NCI-H1694 treated with DMSO at 0.1 percent for 48 hours (cell line): ENCODE results near the gene BPI.
"Not testable (repeated sequence)": the region's sequence is repeated elsewhere in the genome, so short reads cannot be mapped to it uniquely, and the experiment has no call there.

Experiments
- DNase-seq: peaks from one replicate; lab custom pipeline; 2025; lab: John Stamatoyannopoulos, UW

BPI gene

DNA sequence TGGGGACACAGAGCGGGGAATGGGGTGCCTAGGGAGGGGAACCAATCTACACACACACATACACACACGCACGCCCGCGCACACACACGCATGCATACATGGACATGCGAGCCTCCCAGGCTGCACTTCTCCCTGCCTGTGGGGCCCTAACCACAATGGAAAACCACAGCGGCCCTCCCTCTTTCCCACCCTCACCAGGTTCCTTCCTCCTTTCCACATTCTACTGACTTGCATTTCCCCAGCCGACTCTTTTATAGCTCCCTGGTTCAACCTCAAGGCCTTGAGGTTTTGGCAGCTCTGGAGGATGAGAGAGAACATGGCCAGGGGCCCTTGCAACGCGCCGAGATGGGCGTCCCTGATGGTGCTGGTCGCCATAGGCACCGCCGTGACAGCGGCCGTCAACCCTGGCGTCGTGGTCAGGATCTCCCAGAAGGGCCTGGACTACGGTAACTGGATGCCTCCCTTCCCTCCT is at the start of gene BPI:
Gene BPI, plus strand, starts transcription at position 249 of the 472 bp plus-strand sequence. Its CDS starts 68 bp downstream, at position 317.
- DNase-seq, result no peak

DNA sequence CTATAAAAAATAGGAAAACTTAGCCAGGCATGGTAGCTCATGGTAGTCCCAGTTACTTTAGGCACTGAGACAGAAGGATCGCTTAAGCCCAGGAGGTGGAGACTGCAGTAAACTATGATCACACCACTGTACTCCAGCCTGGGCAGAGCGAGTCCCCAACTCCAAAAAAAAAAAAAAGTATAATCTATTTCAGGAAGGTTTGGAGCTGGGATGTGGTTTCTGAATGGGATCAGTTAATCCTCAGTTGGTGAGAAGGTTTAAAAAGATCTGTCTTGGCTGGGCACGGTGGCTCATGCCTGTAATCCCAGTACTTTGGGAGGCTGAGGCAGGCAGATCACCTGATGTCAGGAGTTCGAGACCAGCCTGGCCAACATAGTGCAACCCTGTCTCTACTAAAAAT is 49.3 kb upstream of the BPI start:
- not testable (repeated sequence) for DNase-seq

DNA sequence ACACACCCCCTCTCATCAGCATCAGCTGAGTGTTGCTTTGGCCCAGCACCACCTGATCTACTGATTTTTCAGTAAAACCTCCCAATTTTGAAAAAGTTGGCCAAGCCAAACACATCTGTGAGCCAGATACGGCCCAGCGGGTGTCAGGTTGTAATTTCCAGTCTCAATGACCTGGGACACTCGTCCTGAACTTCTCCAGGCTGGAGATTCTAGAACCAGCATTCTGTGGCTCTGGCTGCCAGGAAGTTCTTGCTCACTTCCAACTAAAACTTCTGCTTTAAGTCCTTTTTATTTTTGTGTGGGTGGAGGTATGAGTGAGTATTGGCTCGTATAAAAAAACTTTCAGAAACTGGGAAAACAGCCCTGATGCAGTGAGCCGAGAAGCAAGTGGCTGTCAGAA is 48.6 kb upstream of the BPI start:
- DNase-seq, result no peak

DNA sequence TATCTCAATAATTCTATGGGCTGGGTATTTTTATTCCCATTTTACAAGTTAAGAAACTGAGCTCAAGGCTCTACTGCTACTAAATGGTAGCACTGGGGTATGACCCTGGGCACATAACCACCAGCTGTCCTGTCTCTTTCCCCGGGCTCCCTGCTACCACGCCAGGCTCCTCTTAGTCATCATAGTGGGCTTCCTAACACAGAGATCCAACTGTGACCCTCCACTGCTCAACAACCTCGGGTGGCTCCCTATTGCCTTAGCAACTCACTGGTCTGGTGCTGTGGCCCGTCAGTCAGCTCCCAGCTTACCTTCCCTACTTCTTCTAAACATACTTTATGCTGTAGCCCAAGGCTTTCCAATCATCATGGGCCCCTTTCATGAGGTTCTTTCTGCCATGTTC is 47.9 kb upstream of the BPI start:
- no peak for DNase-seq

DNA sequence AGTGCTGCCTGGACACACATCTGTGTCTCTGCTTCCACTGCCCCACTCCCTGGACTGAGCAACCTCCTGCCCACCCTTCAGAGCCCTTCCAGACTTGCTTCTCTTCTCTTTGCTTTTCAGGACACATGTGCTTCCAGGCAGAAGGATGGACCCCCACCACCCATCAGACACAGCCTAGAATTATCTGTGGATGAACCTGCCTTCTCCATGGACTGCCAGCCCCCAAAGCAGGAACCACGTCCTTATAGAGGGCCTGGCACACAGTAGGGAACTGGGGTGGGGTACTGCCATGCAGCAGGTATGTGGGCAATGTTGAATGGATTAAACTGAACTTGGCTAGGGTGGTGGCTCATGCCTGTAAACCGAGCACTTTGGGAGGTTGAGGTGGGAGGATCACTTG is 47.0 kb upstream of the BPI start:
- DNase-seq, result no peak

DNA sequence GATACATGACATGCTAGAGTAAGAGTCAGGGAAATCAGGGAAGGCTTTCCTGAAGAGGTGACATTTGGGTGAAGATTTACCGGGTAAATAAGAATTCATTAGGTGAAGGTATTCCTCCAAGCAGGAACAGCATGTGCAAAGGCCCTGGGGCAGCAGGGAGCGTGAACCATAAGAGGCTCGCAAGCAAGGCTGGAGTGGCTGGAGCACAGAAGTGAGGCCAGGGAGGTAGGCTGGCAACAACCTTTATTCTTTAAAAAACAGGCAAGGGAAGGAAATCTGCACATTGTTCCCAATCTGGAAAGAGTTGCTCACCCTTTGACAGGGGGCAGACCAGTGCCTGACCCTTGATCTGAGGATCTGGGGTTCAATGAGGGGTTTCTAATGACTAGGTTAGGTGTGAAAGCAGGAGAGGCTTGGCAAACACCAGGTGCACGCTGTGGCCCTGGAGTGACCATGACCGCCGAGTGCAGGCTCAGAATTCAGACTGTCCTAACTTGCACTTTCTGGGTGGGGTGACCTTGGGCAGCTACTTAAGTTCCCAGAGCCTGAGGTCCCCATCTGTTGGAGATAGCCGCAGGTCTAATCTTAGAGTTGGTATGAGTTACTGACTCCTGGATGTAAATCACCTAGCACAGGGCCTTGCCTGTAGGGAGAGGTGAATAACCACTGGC is 45.3 kb upstream of the BPI start:
- no peak for DNase-seq

DNA sequence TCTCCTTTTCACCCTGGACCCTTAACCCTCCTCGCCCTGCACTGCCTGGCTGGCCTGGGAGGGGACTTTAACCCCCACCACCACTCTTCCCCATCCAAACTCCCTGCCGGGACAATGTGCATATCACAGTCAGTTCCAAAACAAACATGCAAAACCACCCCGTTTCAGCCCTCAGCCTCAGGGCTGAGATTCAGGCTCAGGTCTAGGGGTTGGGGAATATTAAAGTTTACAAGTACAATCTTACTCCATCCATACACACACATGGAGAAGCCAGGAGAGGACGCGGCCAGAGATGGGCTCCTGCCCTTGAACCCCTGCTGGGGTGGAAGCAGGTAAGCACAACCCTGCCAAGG is 44.0 kb upstream of the BPI start:
- no peak for DNase-seq

DNA sequence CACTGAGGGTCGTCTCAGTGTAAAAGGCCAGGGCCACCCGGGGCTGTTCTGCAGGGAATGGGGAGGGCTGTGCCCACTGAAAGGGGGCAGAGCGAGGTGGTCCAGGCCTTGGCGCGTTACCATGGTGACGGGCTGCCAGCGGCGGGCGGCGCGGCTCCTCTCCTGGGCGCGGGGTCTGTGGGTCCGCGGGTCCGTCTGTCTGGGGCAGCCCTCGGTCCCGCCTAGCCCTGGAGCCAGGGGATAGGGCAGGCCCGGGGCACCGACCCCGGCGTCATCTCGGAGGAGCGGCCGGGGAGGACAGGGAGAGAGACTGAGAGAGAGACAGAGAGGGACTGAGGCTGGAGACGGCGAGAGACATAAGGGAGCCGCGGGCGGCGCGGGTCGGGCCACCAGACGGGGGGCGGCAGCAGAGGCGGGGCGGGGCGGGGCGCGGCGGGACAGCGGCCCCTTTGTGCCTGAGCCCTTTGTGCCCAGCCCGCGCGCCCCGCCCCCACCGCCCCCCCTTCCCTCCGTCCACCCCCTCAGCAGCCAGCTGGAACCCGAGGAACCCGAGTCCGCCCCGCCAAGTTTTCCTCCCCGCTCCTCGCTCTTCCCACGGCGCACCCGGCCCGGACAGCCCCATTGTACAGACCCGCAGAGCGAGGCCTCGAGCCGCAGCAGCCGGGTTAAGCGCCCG is 43.4 kb upstream of the BPI start, which contains the start of gene KIAA1755:
Gene KIAA1755, minus strand, starts transcription at position 358 of the 676 bp plus-strand sequence. Its CDS starts 235 bp downstream, at position 123.
- no peak for DNase-seq

DNA sequence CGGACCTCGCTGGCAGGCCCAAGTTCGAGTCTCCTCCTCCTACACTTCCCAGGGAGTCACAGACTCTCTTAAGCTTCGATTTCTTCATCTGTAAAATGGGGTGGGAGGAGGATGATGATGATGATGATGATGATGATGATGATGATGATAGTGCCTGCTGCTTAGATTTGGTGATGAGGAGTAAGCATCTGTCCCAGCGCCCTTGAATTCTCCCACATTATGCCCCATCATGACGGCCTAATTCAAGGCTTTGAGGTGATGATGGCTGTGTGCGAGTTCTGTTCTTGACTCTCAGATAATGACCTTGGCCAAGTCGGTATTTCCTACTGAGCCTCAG is 42.9 kb upstream of the BPI start:
- no peak for DNase-seq

DNA sequence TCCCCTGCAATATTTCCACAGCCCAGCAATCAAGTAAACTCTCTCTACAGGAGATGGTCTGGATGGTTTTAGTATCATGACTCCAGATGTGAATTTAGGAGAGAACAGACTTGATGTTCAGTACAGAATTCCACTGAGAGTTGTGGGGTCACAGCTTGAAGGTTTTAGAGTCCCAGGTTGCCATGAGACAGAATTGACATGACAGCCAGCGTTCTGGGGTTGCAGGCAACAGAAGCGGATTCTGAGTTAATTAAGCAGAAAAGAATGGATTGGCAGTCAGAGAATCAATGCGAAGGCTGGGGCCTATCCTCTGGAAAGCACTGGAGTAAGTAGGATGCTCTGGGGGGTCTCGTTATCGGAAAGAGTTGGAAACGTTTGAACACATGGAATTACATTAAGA is 41.0 kb upstream of the BPI start:
- no peak for DNase-seq

DNA sequence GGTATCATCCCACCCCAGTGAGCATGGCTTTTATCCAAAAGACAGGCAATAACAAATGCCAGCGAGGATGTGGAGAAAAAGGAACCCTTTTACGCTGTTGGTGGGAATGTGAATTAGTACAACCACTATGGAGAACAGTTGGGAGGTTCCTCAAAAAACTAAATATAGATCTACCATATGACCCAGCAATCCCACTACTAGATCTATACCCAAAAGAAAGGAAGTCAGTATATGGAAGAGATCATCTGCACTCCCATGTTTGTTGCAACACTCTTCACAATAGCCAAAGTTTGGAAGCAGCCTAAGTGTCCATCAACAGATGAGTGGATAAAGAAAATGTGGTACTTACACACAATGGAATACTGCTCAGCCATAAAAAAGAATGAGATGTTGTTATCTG is 37.5 kb upstream of the BPI start:
- DNase-seq, result no peak

DNA sequence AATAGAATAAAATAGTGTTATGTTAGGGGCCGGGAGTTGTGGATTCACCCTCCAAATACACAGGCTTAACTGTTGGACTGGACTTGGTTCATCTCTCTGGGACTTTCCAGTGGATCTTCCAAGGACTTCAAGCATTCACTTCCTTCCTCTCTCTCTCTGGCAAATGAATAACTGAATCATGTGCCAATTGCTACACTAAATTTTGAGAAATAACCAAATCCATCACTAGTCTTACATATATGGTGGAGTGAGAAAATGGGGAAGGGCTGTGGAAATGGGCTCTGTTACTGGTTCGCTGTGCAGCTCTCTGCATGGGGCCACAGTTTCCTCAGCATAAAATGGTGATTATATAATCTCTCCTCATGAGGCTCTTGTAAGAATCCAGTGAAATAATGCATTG is 36.7 kb upstream of the BPI start:
- DNase-seq, result no peak

DNA sequence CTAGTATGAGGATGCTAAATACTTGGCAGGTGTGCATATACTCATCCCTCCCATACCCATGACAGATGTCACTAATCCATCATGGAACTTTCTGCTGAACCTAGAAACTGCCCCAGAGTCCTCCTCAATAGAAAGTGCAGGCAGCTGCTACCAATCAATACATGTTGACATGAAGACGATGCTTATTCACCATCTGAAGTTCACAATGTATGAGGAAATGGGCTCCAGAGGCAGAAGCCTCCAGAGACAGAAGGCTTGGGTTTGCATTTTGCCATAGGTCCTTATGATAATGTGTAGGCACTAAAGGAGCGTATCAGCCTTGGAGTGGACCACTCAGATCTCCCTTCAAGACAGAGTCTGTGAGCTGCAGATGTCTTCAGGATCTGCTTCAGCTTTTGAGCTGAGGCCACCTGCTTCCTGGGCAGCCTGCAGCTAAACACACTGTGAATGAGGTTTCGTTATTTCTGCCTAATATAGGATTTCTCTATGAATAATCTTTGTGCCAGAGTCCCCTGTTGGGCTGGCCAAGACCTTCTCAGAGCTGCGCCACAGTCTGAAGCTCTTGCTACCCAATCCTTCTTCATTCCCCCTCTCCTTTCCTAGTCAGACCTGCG is 35.9 kb upstream of the BPI start:
- DNase-seq, result no peak

DNA sequence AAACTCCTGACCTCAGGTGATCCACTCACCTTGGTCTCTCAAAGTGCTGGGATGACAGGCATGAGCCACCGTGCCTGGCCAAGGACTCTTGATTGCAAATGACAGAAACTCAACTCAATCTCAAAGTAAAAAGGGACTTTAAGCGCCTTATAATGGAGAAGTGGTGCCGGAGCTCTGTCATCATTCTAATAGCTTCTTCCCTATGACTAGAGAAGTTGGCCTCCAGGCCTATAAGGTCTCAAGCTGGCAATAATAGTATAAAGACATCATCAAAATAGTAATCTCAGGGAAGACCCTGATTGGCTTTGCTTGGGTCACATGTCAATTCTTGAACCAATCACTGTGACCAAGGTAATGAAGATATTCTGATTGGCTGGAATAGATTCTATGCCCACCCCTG is 34.9 kb upstream of the BPI start:
- no peak for DNase-seq

DNA sequence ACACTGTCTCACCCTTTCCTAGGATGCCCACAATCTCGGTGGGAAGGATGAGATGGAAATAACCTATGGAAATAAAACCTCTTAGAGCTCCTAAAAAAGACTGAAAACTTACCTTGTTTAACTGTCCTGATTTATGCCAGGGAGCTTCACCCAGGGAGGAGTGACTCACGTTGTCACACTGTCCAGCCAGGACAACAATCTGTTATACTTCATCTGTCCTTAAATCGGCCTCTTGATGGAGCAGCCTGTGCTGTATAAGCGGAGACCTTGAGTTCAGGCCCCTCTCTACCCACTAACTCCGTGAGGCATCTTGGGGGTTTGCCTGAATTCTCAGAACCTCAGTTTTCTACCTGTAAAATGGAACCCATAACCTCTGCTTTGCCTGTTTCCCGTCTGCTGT is 34.2 kb upstream of the BPI start:
- no peak for DNase-seq

DNA sequence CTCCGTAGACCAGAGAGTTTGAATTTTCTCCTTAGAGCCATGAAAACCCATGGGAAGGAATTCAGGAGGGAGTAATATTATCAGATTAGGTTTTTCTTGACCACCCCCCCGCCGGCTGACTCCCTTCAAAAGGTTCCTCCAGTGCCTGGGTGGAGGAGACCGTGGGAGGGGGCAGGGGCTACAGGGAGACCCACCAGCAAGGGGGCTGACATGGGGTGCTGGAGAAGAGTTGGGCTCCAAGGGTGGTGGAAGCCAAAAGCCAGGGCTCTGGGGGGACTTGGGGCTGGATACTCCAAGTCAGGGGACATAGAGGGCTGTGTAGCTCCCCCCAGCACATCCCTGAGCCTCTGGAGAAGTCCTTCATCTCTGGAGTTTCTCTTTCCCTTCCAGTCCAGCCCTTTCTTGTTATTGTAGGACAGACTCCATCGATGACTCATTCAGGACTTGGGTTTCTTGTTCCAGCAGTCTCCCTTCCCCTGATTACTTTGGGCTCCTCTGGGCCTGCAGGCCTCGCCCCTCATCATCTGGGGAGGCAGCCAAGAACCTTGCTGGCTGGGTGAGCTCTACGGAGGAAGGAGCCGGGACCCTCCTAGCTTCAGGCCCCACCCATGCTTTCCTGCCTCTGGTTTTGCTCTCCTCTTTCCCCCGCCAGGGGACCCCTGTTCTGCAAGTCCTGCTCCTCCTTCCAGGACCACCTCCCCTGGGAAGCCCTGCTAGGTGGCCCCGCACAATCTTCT is 32.9 kb upstream of the BPI start:
- no peak for DNase-seq

DNA sequence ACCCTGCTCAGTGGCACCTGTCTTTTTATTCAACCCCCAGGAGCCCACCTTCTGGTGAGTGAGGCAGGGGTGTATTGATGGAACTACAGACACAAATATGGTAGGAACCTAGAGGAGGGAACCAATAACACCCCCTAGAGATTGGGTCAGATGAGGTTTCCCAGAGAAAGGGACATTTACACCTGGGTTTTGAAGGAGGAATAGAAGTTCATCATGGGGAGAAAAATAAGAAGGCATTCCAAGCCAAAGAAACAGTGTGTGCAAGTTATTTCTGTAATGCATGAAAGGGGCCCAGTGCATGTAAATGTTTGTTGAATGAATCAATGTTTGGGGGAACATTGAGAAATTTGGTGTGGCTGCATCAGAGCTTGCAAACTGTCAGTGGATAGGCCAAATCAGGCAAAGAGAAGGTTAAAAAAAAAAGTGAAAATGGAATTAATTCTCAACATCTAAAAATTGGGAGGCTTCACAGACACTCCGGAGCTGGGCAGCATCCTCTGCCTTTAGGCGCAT is 32.3 kb upstream of the BPI start:
- no peak for DNase-seq

DNA sequence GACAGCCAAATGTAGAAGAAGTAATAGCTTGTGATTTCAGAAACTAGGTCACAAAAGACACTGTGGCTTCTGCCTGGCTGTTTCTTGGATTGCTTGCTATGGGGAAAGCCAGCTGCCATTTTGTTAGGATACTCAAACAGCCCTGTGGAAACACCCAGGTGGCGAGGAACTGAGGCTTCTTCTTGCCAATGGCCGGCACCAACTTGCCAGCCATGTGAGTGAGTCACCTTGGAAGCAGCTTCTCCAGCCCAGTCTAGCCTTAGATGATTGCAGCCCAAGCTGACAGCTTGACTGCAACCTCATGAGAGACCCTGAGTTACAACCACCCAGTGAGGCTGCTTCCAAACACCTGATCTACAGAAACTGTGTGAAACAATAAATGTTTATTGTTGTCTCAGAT is 31.6 kb upstream of the BPI start:
- no peak for DNase-seq

DNA sequence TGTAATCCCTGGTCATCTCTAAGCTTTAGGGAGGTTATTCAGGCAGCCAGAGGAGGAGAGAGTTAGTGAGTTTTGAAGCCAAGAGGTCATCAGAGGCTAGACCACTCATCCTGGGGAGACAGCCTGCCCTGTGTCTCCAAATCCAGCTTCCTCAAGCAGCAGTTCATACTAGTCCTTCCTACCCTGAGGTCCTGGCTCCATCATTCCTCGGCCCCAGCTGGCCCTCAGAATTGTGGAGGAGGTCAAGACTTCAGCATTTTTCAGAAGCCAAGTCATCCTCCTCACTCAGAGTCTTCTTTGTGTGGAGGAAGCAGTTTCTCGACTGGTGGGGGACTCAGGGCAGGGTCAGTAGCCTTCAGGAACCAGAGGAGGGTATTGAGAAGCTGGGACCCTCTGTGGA is 31.0 kb upstream of the BPI start:
- no peak for DNase-seq

DNA sequence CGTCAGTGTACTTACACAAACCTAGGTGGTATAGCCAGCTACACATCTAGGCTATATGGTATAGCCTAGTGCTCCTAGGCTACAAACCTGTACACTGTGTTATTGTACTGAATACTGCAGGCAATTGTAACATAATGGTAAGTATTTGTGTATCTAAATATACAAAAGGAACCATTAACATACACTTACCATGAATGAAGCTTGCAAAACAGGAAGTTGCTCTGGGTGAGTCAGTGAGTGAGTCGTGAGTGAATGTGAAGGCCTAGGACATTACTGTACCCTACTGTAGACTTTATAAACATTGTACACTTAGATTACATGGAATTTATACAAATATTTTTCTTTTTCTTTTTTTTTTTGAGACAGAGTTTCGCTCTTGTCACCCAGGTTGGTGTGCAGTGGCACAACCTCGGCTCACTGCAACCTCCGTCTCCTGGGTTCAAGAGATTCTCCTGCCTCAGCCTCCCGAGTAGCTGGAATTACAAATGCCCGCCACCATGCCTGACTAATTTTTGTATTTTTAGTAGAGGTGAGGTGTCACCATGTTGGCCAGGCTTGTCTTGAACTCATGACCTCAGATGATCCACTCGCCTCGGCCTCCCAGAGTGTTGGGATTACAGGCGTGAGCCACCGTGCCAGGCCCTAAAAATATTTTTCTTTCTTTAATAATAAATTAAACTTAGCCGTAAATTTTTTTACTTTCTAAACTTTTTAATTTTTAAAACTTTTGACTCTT is 28.0 kb upstream of the BPI start:
- DNase-seq, result no peak

DNA sequence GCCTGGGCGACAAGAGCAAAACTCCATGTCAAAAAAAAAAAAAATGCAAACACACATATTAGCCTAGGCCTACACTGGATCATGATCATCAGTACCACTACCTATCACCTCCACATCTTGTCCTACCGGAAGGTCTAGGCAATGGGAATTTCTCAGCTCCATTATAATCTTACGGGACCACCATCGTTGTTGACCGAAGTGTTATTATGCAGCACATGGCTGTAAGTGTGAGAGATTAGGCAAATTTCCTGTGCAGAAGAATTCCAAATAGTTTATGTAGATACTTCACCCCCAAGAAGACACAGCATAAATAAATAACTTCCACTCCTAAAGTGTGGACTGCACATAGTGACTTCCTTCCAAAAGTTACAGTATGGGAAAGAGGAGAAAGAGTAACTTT is 26.7 kb upstream of the BPI start:
- no peak for DNase-seq

DNA sequence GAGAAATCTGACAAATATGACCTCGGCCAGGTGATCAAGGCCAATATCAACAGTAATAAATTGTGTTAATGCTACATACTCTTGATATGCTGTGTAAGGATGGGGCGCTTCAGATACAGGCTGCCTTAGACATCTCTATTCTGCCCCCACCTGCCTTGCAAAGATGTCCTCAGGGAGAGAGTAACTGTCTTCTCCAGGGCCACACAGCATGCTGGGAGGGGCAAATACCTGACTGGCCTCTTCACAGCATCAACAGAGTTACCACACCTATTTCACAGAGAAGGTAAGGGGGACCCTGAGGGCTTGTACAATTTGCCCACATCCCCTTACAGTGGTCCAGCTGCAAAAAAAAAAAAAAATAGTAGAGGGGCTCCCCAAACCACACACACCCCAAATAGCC is 26.3 kb upstream of the BPI start:
- no peak for DNase-seq
